Transverse colon (tissue), 4 donors: Measurements from ENCODE around the gene NEK11. TPM values are rescaled to one million over a fixed set of nuclear protein-coding genes. Genes with fewer than 3 reads are reported as not detected.

Experiments
- DNase-seq: peaks from one replicate; pipeline ENCODE4 v3.0.0-alpha.2; 2019
- H3K27ac ChIP-seq, 4 donors: fragments of 200-600 bp; sonication (generic); 2 replicates each; pipeline ENCODE4 v1.5.1; 2016 to 2018; ENCODE audit warnings: inconsistent platforms in 4 of 4
- H3K27me3 ChIP-seq: fragments of 200-600 bp; sonication (generic); 2 replicates; pipeline ENCODE4 v1.5.1; 2017; ENCODE audit warnings: inconsistent platforms
- H3K36me3 ChIP-seq, 4 donors: fragments of 200-600 bp; sonication (generic); 2 replicates each; pipeline ENCODE4 v1.5.1; 2017 to 2019; ENCODE audit warnings: inconsistent platforms in 4 of 4
- H3K4me1 ChIP-seq, 4 donors: fragments of 200-600 bp; sonication (generic); 2 replicates each; pipeline ENCODE4 v1.5.1; 2017 to 2020; ENCODE audit warnings: inconsistent platforms in 4 of 4
- H3K4me3 ChIP-seq, 4 donors: fragments of 200-600 bp; sonication (generic); 1 replicate in 1 of 4; 2 replicates in 3 of 4; pipeline versions ENCODE4 v1.5.1 to v1.6.1; 2017 to 2019; ENCODE audit warnings: inconsistent platforms in 4 of 4
- H3K9me3 ChIP-seq, 2 donors: fragments of 200-600 bp; sonication (generic); 2 replicates each; pipeline ENCODE4 v1.5.1; 2017 to 2019; ENCODE audit warnings: inconsistent platforms in 2 of 2
- EP300 ChIP-seq: sonication (generic); formaldehyde crosslinking; IDR thresholded peaks from one replicate; pipeline ENCODE4 v1.6.1; 2017; ENCODE audit warnings: antibody characterized with exemption, low read depth
- POLR2A ChIP-seq: fragments of 450-650 bp; IDR thresholded peaks from one replicate; pipeline ENCODE4 v1.6.1; 2016; ENCODE audit warnings: antibody characterized with exemption, mild to moderate bottlenecking, moderate library complexity
- POLR2AphosphoS5 ChIP-seq, 3 donors: sonication (generic); formaldehyde crosslinking; IDR thresholded peaks; one replicate each; pipeline ENCODE4 v1.6.1; 2016; ENCODE audit warnings: antibody characterized with exemption in 3 of 3
- WGBS, 2 donors: methylation state at CpG; one replicate each; pipeline ENCODE4 v1.1.5; 2018; ENCODE audit warnings: low coverage in 1 of 2; 5-methylcytosine and 5-hydroxymethylcytosine counted together
- in situ Hi-C, 4 donors: fragments of 200-750 bp; cut with MboI; loops; one replicate each; pipeline versions ENCODE4 v1.15.0 to v1.15.1; 2017; ENCODE audit warnings: low sequenced_read_pairs in 3 of 4, low pct_ligation_motif_present in 1 of 4, low pct_unique_long_range_greater_than_20kb in 1 of 4
- intact Hi-C: fragments of 100-400 bp; cut with DNase I; formaldehyde crosslinking; loops from one replicate; pipeline ENCODE4 v1.15.1; 2023; ENCODE audit warnings: low total_unique reads
- total RNA-seq, 4 donors: library from RNA; depleted of rRNA; stranded (reverse); fragments of >200 nt; gene quantifications; one replicate each; pipeline ENCODE4 v1.1.0, GENCODE V29; 2016
- TF ChIP-seq, protein P1 (sequence below), 5 experiments: fragments of 200-600 bp in 3 of 5; fragments of 450-650 bp in 2 of 5; sonication (generic) in 3 of 5; IDR thresholded peaks; 1 replicate in 2 of 5; 2 replicates in 3 of 5; pipeline ENCODE4 v1.5.1; 2016 to 2017; ENCODE audit warnings: antibody characterized with exemption in 5 of 5, inconsistent platforms in 3 of 5, mild to moderate bottlenecking in 2 of 5, moderate library complexity in 1 of 5

The NEK11 gene
- total RNA-seq, 4 donors from 2014 or later, result 4.6 to 12.3 (median 8.5) TPM

DNA sequence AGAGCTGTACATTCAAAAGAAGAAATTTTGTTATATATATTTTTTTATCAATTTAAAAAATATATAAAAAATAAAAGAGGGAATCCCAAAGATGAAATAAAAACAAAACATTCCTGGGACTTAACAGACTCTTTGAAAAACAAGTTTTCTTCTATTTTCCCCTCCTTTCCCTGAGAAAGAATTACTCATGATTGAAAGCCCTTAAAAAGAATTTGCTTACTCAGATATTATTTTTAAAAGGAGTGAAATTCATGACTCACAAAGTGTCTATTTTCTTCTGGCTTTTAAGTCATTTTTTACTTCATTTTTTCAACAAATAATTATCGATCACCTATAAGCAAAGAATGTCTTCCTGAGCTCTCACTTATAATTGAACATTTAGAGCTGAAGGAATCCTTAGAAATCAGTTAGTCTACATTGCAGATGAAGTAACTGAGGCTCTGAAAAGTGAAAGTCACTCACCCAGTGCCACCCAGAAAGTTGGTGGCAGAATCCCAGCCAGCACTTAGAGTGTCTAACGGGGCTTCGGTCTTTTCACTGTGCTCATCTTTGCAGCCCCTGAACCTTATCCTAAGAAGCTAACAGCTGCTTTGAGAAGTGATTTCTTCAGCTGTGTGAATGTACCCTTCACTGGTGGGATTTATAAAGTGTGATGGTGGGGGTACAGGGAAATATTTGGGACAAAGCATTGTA lies 312.4 kb downstream of the NEK11 start:
- no peak for DNase-seq
- H3K4me3 ChIP-seq, result no peak overlapping the region
- no peak overlapping the region for H3K27ac ChIP-seq
- H3K27me3 ChIP-seq, result no peaks in the 10 kb centered on the region
- in situ Hi-C loops, result no loop called here
- no peaks in the 10 kb centered on the region for H3K36me3 ChIP-seq
- TF ChIP-seq EP300, result no peak
- TF ChIP-seq, protein P1, sequence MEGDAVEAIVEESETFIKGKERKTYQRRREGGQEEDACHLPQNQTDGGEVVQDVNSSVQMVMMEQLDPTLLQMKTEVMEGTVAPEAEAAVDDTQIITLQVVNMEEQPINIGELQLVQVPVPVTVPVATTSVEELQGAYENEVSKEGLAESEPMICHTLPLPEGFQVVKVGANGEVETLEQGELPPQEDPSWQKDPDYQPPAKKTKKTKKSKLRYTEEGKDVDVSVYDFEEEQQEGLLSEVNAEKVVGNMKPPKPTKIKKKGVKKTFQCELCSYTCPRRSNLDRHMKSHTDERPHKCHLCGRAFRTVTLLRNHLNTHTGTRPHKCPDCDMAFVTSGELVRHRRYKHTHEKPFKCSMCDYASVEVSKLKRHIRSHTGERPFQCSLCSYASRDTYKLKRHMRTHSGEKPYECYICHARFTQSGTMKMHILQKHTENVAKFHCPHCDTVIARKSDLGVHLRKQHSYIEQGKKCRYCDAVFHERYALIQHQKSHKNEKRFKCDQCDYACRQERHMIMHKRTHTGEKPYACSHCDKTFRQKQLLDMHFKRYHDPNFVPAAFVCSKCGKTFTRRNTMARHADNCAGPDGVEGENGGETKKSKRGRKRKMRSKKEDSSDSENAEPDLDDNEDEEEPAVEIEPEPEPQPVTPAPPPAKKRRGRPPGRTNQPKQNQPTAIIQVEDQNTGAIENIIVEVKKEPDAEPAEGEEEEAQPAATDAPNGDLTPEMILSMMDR (IDR thresholded peaks at IDR 0.05), result no peak
- no peak for TF ChIP-seq POLR2A
- TF ChIP-seq POLR2AphosphoS5 (IDR thresholded peaks at IDR 0.05), result no peak
- no peaks in the 10 kb centered on the region for H3K9me3 ChIP-seq
- intact Hi-C loops, result no loop called here
- H3K4me1 ChIP-seq, result no peaks in the 10 kb centered on the region
- 82 to 96% methylated on average over 1 to 3 of the region's 3 CpGs for WGBS, 2 donors

DNA sequence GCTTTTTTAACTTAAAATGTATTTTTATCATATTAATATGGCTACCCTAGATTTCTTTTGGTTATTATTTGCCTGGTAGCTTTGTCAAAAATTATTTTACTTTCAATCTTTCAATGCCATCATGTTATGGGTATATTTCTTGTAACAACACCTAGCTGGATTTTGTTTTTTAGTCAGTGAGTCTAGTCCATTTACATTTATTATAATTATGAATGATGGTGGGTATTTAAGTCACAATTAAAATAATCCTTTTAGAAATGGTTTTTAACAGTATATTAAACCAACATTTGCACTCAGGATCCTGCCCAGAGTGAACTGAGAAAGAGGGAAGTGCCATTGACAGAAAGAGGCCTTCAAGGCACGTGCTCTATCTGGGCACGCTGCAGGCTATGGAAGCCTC lies 315.1 kb downstream of the NEK11 start:
- no peak overlapping the region for H3K27ac ChIP-seq
- in situ Hi-C loops, result no loop called here
- TF ChIP-seq, protein P1 (IDR thresholded peaks at IDR 0.05), result no peak
- TF ChIP-seq POLR2A, result no peak
- no peak for TF ChIP-seq EP300
- TF ChIP-seq POLR2AphosphoS5 (IDR thresholded peaks at IDR 0.05), result no peak
- H3K27me3 ChIP-seq, result no peaks in the 10 kb centered on the region
- 82% methylated on average over 2 of the region's 2 CpGs; no CpG with 5 or more reads in 1 of the 2 donors for WGBS, 2 donors
- H3K4me1 ChIP-seq, result no peaks in the 10 kb centered on the region
- no peaks in the 10 kb centered on the region for H3K36me3 ChIP-seq
- intact Hi-C loops, result no loop called here
- H3K9me3 ChIP-seq, result no peaks in the 10 kb centered on the region
- H3K4me3 ChIP-seq, result no peak overlapping the region
- DNase-seq, result no peak

DNA sequence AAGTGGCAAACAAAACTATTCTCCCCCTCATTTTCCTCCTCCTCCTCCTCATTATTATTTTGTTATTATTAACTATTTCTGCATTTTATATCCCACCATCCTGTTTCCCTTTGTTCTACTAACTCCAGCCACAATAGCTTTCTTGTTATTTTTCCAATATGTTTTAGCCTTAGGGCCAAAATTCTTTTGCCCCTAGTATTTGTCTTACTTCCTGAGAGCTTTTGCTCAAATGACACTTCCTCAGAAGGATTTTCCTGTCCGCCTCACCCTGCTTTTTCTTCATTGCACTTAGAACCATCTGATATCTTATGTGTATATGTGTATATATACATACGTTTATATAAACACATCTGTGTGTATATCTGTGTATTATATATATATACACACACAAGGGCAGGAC lies 322.2 kb downstream of the NEK11 start:
- Histone ChIP-seq H3K4me1 (no peaks in the 10 kb centered on the region), H3K36me3 (no peaks in the 10 kb centered on the region), H3K4me3 (no peak overlapping the region), H3K9me3 (no peaks in the 10 kb centered on the region), H3K27me3 (no peaks in the 10 kb centered on the region), H3K27ac (no peak overlapping the region)
- no peak for TF ChIP-seq POLR2AphosphoS5 (IDR thresholded peaks at IDR 0.05)
- TF ChIP-seq POLR2A, result no peak
- TF ChIP-seq EP300, result no peak
- TF ChIP-seq, protein P1 (IDR thresholded peaks at IDR 0.05), result no peak
- in situ Hi-C loops, result no loop called here
- WGBS, 2 donors, result 79% methylated on average over 2 of the region's 2 CpGs
- no peak for DNase-seq
- intact Hi-C loops, result no loop called here

DNA sequence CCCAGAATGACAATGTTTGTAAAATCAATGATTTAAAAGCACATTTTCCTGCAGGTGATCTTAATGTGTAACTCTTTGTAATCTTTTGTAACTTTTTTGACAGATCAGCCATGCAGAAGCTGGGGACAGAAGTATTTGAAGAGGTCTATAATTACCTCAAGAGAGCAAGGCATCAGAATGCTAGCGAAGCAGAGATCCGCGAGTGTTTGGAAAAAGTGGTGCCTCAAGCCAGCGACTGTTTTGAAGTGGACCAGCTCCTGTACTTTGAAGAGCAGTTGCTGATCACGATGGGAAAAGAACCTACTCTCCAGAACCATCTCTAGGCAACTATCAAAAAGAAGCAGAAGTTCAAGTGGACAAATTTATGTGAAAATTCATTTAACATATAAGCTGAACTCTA lies 322.8 kb downstream of the NEK11 start:
- in situ Hi-C loops, result no loop called here
- no peak overlapping the region for H3K4me3 ChIP-seq
- intact Hi-C loops, result no loop called here
- no peaks in the 10 kb centered on the region for H3K9me3 ChIP-seq
- DNase-seq, result no peak
- no peaks in the 10 kb centered on the region for H3K36me3 ChIP-seq
- no peaks in the 10 kb centered on the region for H3K4me1 ChIP-seq
- WGBS, 2 donors, result 88% methylated on average over 5 of the region's 5 CpGs; no CpG with 5 or more reads in 1 of the 2 donors
- no peaks in the 10 kb centered on the region for H3K27me3 ChIP-seq
- TF ChIP-seq, protein P1 (IDR thresholded peaks at IDR 0.05), result no peak
- TF ChIP-seq POLR2A, result no peak
- TF ChIP-seq EP300, result no peak
- TF ChIP-seq POLR2AphosphoS5 (IDR thresholded peaks at IDR 0.05), result no peak
- no peak overlapping the region for H3K27ac ChIP-seq
